Measurements from ENCODE around the gene KIF20B.

The KIF20B gene

DNA sequence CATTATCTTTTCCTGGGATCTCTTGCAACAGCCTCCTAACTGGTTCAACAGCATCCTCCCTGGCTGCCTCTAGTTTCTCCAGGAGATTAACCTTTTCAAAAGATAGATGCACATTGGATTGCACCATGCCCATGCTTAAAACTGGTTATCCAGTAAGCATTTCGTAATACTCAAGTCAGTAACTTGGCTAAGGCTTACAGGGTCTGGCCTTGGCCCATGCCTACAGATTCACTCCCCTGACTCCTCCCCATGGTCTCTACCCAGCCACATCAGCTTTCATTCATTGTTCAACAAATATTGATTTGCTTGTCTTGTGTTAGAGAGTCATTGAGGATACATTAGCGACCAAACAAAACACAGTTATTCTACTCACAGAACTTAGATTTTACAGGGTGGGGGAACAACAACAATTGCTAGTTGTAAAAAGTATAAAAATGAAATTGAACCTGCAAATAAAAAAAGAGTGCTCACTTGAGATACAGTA, 1.8 kb upstream of the KIF20B start:
- H3K9me3 ChIP-seq (ENCODE audit: low read depth, low read length) = no peaks in the 10 kb centered on the region
- H3K9ac ChIP-seq (ENCODE audit: insufficient read length) = no peak overlapping the region
- DNase-seq (ENCODE audit: low read depth, low spot score) = no peak
- TF ChIP-seq POLR2AphosphoS5 (IDR thresholded peaks at IDR 0.05; ENCODE audit: borderline replicate concordance, low read depth, low read length) (no peak), FOXP2 (optimal IDR thresholded peaks at IDR 0.05; ENCODE audit: control extremely low read depth, extremely low read length, insufficient read depth) (no peak), EZH2 (IDR thresholded peaks at IDR 0.05) (no peak)
- no peak overlapping the region for H3K4me3 ChIP-seq
- no peak overlapping the region for H3K27ac ChIP-seq
- H3K36me3 ChIP-seq (ENCODE audit: insufficient read depth, low read length) = no peaks in the 10 kb centered on the region

DNA sequence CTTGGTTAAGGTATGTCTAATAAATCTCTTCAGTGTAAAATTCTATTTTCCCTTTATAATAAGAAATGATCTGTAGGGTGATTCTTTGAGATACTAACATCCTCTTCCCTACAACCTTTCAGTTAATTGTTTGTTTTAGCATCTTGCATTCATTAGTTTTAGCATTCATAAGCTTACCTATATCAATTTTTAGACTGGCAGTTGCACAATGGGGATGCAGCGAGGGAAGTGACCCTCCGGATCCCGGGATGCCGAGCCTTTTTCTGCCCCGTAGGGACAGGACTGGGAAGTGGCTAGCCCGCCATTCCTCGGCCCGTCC, 508 bp upstream of the KIF20B start:
- DNase-seq (ENCODE audit: low read depth, low spot score) = no peak
- no peak for TF ChIP-seq FOXP2 (optimal IDR thresholded peaks at IDR 0.05; ENCODE audit: control extremely low read depth, extremely low read length, insufficient read depth)
- no peak for TF ChIP-seq EZH2 (IDR thresholded peaks at IDR 0.05)
- TF ChIP-seq POLR2AphosphoS5 (IDR thresholded peaks at IDR 0.05; ENCODE audit: borderline replicate concordance, low read depth, low read length) = no peak
- no peaks in the 10 kb centered on the region for H3K9me3 ChIP-seq (ENCODE audit: low read depth, low read length)
- H3K36me3 ChIP-seq (ENCODE audit: insufficient read depth, low read length) = no peaks in the 10 kb centered on the region
- H3K4me3 ChIP-seq = peak overlapping the region; percentile 88
- H3K9ac ChIP-seq (ENCODE audit: insufficient read length) = peak overlapping the region; percentile 83
- no peak overlapping the region for H3K27ac ChIP-seq

- H3K27ac ChIP-seq = no peak overlapping the region
- no peaks in the 10 kb centered on the region for H3K9me3 ChIP-seq (ENCODE audit: low read depth, low read length)
- no peak for DNase-seq (ENCODE audit: low read depth, low spot score)
- peak overlapping the region; percentile 85 for H3K9ac ChIP-seq (ENCODE audit: insufficient read length)
- H3K4me3 ChIP-seq = peak overlapping the region; percentile 88
- TF ChIP-seq FOXP2 (optimal IDR thresholded peaks at IDR 0.05; ENCODE audit: control extremely low read depth, extremely low read length, insufficient read depth) = no peak
- no peak for TF ChIP-seq EZH2 (IDR thresholded peaks at IDR 0.05)
- TF ChIP-seq POLR2AphosphoS5 (IDR thresholded peaks at IDR 0.05; ENCODE audit: borderline replicate concordance, low read depth, low read length) = no peak
- H3K36me3 ChIP-seq (ENCODE audit: insufficient read depth, low read length) = no peaks in the 10 kb centered on the region
Observed at GRCh38 chr10:89702121-89702480, 711 bp downstream of the KIF20B start.

DNA sequence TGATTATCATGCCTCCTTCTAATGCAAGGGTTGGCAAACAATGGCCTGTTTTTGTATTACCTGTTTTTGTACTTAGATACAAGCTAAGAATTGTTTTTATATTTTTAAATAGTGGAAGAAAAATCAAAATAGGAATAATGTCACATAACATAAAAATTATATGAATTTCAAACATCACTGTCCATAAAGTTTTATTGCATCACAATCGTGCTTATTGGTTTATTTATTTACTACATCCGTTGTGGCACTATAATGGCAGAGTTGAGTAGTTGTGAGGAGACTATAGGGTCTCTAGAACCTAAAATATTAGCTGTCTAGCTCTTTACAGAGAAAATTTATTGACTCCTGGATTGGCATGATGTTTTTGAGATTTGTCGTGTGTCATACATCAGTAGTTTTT, 4.1 kb downstream of the KIF20B start:
- H3K36me3 ChIP-seq (ENCODE audit: insufficient read depth, low read length) = no peaks in the 10 kb centered on the region
- no peak overlapping the region for H3K9ac ChIP-seq (ENCODE audit: insufficient read length)
- no peak overlapping the region for H3K4me3 ChIP-seq
- DNase-seq (ENCODE audit: low read depth, low spot score) = no peak
- no peaks in the 10 kb centered on the region for H3K9me3 ChIP-seq (ENCODE audit: low read depth, low read length)
- H3K27ac ChIP-seq = no peak overlapping the region
- TF ChIP-seq EZH2 (IDR thresholded peaks at IDR 0.05) (no peak), POLR2AphosphoS5 (IDR thresholded peaks at IDR 0.05; ENCODE audit: borderline replicate concordance, low read depth, low read length) (no peak), FOXP2 (optimal IDR thresholded peaks at IDR 0.05; ENCODE audit: control extremely low read depth, extremely low read length, insufficient read depth) (no peak)

GRCh38 chr10:89706011-89706410, 4.6 kb downstream of the KIF20B start:
- Histone ChIP-seq H3K4me3 (no peak overlapping the region), H3K27ac (no peak overlapping the region), H3K36me3 (ENCODE audit: insufficient read depth, low read length) (no peaks in the 10 kb centered on the region), H3K9me3 (ENCODE audit: low read depth, low read length) (no peaks in the 10 kb centered on the region), H3K9ac (ENCODE audit: insufficient read length) (no peak overlapping the region)
- TF ChIP-seq POLR2AphosphoS5 (IDR thresholded peaks at IDR 0.05; ENCODE audit: borderline replicate concordance, low read depth, low read length) = no peak
- no peak for TF ChIP-seq EZH2 (IDR thresholded peaks at IDR 0.05)
- no peak for TF ChIP-seq FOXP2 (optimal IDR thresholded peaks at IDR 0.05; ENCODE audit: control extremely low read depth, extremely low read length, insufficient read depth)
- DNase-seq (ENCODE audit: low read depth, low spot score) = no peak

GRCh38 chr10:89707372-89707771, 6.0 kb downstream of the KIF20B start:
- DNase-seq (ENCODE audit: low read depth, low spot score) = no peak
- H3K9me3 ChIP-seq (ENCODE audit: low read depth, low read length) = no peaks in the 10 kb centered on the region
- no peak for TF ChIP-seq POLR2AphosphoS5 (IDR thresholded peaks at IDR 0.05; ENCODE audit: borderline replicate concordance, low read depth, low read length)
- TF ChIP-seq EZH2 (IDR thresholded peaks at IDR 0.05) = no peak
- no peak for TF ChIP-seq FOXP2 (optimal IDR thresholded peaks at IDR 0.05; ENCODE audit: control extremely low read depth, extremely low read length, insufficient read depth)
- no peak overlapping the region for H3K9ac ChIP-seq (ENCODE audit: insufficient read length)
- no peak overlapping the region for H3K27ac ChIP-seq
- H3K4me3 ChIP-seq = no peak overlapping the region
- peaks cover 3% of the 10 kb centered on the region; the same call in 1 of the 2 replicates for H3K36me3 ChIP-seq (ENCODE audit: insufficient read depth, low read length)

- Histone ChIP-seq H3K36me3 (ENCODE audit: insufficient read depth, low read length) (peaks cover 4% of the 10 kb centered on the region; the same call in 1 of the 2 replicates), H3K9me3 (ENCODE audit: low read depth, low read length) (no peaks in the 10 kb centered on the region), H3K9ac (ENCODE audit: insufficient read length) (no peak overlapping the region), H3K27ac (no peak overlapping the region), H3K4me3 (no peak overlapping the region)
- TF ChIP-seq POLR2AphosphoS5 (IDR thresholded peaks at IDR 0.05; ENCODE audit: borderline replicate concordance, low read depth, low read length) = no peak
- no peak for TF ChIP-seq EZH2 (IDR thresholded peaks at IDR 0.05)
- no peak for TF ChIP-seq FOXP2 (optimal IDR thresholded peaks at IDR 0.05; ENCODE audit: control extremely low read depth, extremely low read length, insufficient read depth)
- DNase-seq (ENCODE audit: low read depth, low spot score) = no peak
Observed at GRCh38 chr10:89710753-89711152, 9.4 kb downstream of the KIF20B start.

GRCh38 chr10:89734616-89735015, 33.2 kb downstream of the KIF20B start:
- H3K4me3 ChIP-seq = no peak overlapping the region
- no peak overlapping the region for H3K27ac ChIP-seq
- no peak for DNase-seq (ENCODE audit: low read depth, low spot score)
- no peaks in the 10 kb centered on the region for H3K9me3 ChIP-seq (ENCODE audit: low read depth, low read length)
- no peak overlapping the region for H3K9ac ChIP-seq (ENCODE audit: insufficient read length)
- H3K36me3 ChIP-seq (ENCODE audit: insufficient read depth, low read length) = peaks cover 11% of the 10 kb centered on the region
- TF ChIP-seq FOXP2 (optimal IDR thresholded peaks at IDR 0.05; ENCODE audit: control extremely low read depth, extremely low read length, insufficient read depth) = no peak
- no peak for TF ChIP-seq POLR2AphosphoS5 (IDR thresholded peaks at IDR 0.05; ENCODE audit: borderline replicate concordance, low read depth, low read length)
- no peak for TF ChIP-seq EZH2 (IDR thresholded peaks at IDR 0.05)

DNA sequence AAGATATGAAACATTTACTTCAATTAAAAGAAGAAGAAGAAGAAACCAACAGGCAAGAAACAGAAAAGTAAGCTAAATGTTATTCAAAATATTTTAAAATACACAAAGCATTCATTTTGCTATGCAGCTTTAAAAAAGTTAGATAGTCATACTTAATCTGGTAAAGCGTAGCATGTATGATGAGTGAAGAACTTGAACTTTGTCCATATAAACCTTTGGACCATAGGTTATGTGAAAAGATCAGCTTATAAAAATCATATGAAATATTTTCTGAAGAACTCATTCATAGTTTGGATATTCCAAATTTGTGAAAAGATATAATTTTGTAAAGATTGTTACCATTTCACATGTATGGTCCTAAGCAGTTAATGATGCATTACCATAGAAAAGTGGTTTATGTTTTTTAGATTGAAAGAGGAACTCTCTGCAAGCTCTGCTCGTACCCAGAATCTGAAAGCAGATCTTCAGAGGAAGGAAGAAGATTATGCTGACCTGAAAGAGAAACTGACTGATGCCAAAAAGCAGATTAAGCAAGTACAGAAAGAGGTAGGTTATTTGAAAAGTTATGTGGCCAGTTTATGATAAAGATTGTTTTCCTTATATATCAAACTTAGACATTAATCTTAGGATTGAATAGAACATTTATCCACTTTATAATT, 37.3 kb downstream of the KIF20B start:
- Histone ChIP-seq H3K36me3 (ENCODE audit: insufficient read depth, low read length) (peaks cover 11% of the 10 kb centered on the region), H3K4me3 (no peak overlapping the region), H3K9ac (ENCODE audit: insufficient read length) (no peak overlapping the region), H3K9me3 (ENCODE audit: low read depth, low read length) (no peaks in the 10 kb centered on the region), H3K27ac (no peak overlapping the region)
- TF ChIP-seq EZH2 (IDR thresholded peaks at IDR 0.05) (no peak), FOXP2 (optimal IDR thresholded peaks at IDR 0.05; ENCODE audit: control extremely low read depth, extremely low read length, insufficient read depth) (no peak), POLR2AphosphoS5 (IDR thresholded peaks at IDR 0.05; ENCODE audit: borderline replicate concordance, low read depth, low read length) (no peak)
- no peak for DNase-seq (ENCODE audit: low read depth, low spot score)
